ENCODE data around the gene ENOX1.

The ENOX1 gene

DNA sequence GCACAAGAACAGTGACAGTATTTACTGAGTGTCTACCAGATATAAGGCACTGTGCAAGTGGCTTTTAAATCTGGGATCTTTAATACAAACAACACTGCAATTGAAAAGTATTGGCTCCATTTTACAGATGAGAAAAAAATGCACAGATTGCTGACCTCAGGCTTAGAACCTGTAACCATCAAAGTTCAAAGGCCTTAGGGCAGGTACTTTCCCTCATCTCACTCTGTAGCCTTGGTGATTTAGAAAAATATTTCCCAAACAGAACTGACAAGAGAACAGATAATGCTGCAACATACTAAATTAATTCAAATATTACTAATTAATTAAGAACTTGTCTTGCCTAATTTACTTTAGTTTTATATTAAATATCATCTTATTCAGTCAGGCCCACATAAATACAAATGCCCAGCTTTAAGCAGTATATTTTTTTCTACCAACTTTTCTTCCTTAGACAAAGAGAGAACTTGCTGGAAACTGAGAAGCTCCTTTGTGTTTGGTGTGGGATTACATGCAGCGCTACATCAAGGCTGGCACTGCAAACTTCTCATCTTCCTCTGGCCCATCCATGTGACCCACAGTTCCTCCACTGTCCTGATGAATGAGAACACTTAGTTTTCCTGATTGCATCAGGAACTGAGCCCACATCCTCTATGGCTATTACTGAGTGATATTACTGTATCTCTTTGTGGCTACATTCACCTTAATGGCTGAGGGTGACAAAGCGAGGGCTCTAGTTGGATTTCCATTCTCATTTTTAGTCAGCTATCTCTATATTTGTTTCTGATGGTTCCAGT lies 302.1 kb downstream of the ENOX1 start:
- DNase-seq (ENCODE audit: low spot score), result no peak

GRCh38 chr13:43483930-43484329 lies 302.8 kb downstream of the ENOX1 start:
- DNase-seq (ENCODE audit: low spot score), result no peak

DNA sequence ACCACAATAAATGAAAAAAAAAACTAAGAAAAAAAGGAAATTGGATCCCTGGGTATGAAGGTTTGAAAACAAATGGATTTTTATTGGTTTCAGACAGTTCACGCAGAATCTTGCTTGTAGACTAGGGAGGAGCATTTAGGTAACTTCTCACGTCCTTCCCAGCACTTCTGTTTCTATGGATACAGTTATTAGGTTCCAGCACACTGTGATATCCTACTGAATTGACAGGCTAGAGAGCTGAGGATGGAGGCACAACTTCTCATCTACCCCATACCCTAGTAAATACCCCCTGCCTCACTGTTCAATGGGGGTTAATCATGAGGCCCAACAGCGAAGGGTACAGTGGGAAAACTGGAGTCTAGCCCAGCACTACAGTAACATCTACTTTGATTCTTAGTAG lies 304.1 kb downstream of the ENOX1 start:
- DNase-seq (ENCODE audit: low spot score), result no peak

- DNase-seq (ENCODE audit: low spot score), result no peak
These were observed 304.7 kb downstream of the ENOX1 start for GRCh38 chr13:43482026-43482425.

GRCh38 chr13:43478902-43479301 lies 307.9 kb downstream of the ENOX1 start:
- no peak for DNase-seq (ENCODE audit: low spot score)

GRCh38 chr13:43478211-43478610 lies 308.6 kb downstream of the ENOX1 start:
- DNase-seq (ENCODE audit: low spot score), result no peak

DNA sequence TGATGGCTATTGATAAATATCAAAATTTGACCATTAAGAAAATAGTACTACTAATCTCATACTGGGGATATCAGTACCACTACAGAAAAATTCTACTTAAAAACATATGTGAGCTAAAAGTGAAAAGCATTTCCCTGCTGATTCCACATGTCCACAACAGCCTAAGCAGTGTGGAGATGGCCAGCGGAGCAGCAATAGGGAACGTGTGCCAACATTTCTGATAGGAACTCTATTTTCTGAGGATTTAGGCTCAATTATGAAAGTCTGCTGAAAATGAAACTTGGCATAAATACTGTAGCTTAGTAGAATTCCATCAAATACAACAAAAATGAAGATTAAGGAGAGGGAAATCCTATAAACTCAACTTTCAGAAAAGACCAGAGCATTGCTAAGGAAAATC lies 311.6 kb downstream of the ENOX1 start:
- DNase-seq (ENCODE audit: low spot score), result no peak

GRCh38 chr13:43473437-43473836 lies 313.3 kb downstream of the ENOX1 start:
- DNase-seq (ENCODE audit: low spot score), result no peak

GRCh38 chr13:43472980-43473379 lies 313.8 kb downstream of the ENOX1 start:
- DNase-seq (ENCODE audit: low spot score), result no peak

GRCh38 chr13:43472339-43472738 lies 314.4 kb downstream of the ENOX1 start:
- DNase-seq (ENCODE audit: low spot score), result no peak

GRCh38 chr13:43470610-43471009 lies 316.2 kb downstream of the ENOX1 start:
- no peak for DNase-seq (ENCODE audit: low spot score)

DNA sequence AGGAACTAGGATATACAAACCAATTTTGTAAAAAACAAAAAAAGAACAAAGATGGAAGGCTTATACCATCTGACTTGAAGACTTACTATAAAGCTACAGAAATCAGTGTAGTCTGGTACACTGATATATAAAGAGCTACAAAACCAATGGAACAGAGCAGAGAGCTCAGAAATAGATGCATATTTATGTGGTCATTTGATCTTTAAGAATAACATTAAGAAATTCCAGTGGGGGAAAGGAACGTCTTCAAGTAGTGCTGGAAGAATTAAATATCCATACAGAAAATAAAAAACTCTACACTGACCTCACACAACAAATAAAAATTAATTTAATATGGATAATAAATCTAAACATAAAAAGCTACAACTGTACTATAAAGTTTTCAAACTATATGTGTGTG lies 317.0 kb downstream of the ENOX1 start:
- no peak for DNase-seq (ENCODE audit: low spot score)

- DNase-seq (ENCODE audit: low spot score), result no peak
These were observed 322.1 kb downstream of the ENOX1 start for GRCh38 chr13:43464578-43465264.

- no peak for DNase-seq (ENCODE audit: low spot score)
These were observed 338.0 kb downstream of the ENOX1 start for GRCh38 chr13:43448605-43449336.

DNA sequence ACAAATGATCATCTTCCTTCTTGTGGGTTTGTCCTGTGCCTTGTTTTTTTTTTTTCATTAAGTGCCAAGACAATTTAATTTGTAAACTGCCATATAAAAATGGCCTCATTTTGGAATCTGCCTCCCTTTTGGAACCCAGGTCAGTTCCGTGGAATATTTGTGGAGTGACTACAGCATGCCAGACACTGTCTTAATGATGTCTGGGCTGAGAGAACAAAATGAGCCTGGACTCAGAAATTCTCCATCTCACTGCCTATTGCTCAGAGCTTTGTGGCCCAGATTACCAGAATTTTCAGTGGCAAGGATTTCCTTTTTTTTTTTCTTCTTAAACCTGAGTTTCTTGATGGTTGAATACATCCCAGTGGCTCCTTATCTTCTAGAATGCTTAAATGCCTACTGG lies 340.6 kb downstream of the ENOX1 start:
- DNase-seq (ENCODE audit: low spot score), result no peak

DNA sequence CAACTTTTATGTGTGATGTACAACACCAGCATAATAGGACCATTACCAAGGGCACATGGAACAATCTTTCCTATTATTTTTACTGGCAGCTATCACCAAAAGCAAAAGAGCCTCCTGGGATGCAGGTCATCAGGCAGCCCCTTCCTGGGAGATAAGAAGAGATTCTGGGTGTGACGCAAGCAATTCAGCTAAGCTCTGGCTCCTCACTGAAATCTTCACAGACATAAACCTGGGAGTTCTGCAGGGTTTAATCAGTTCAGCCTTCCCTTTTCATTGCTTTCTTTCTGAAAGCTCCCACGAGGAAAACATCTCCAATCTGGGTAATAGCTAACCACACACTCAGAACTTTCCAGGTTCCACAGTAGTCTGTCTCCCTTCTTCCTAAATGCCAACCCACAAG lies 341.1 kb downstream of the ENOX1 start:
- no peak for DNase-seq (ENCODE audit: low spot score)

DNA sequence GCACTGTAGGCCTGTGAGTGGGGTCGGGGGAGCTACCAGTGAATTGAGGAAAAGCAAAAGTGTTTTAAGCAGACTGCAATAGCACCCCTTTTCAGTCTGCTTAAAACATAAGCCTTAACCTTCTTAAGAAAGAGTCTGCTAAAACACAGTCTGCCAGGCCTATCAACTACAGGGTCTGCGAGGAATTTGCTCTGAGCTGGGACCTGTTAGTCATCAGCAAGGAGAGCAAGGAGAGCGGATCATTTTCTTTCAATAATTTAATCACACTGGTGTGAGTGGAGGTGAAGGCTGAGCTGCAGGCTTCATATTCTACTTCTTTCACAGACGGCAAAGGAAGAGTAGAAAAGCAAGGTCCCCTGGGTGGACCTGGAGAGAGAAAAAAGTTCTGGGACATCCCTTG lies 342.7 kb downstream of the ENOX1 start:
- DNase-seq (ENCODE audit: low spot score), result no peak

- DNase-seq (ENCODE audit: low spot score), result no peak
These were observed 344.8 kb downstream of the ENOX1 start for GRCh38 chr13:43441899-43442499.

DNA sequence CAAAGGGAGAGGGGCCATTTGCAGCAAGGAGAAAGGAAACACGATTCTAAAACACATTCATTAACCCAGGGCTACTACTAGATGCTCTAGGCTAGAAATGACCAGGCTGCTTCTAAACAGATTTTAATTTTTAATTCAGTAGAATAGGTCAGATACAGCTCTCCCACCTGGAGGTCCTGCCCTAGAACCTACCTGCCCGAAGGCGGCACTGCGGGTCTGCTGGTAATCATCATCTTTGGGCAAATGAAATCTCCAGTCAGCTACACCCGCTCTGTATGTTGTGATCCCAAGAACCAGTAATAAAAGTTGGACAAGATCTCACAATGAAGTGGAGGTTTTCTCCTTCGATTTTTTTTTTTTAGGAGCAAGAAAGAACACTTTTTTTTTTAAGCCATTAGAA lies 345.3 kb downstream of the ENOX1 start:
- DNase-seq (ENCODE audit: low spot score), result no peak

DNA sequence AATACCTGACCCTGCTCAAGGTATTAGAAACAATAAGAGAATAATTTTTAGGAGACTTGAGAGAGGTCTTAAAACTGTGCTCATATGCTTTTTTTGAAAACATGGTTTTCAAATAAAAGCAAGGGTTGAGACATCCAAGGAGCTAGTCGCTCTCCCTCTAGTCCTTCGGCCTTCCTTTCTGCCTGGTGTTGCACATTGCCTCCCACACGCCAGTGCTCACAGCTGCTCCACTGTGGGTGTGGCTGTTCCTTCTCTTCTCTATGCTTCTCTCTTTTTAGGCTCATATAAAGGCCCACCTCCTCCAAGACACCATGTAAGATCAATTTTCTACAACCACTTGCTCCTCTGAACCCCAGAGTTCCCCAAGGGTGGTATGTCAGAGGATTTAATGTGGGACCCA lies 352.6 kb downstream of the ENOX1 start:
- no peak for DNase-seq (ENCODE audit: low spot score)

GRCh38 chr13:43433691-43434141 lies 353.1 kb downstream of the ENOX1 start:
- DNase-seq (ENCODE audit: low spot score), result no peak

GRCh38 chr13:43432958-43433357 lies 353.8 kb downstream of the ENOX1 start:
- DNase-seq (ENCODE audit: low spot score), result no peak

- no peak for DNase-seq (ENCODE audit: low spot score)
These were observed 354.9 kb downstream of the ENOX1 start for GRCh38 chr13:43431841-43432240.
